Ishikawa (cell line): ENCODE data around the gene SLC25A28.

ENCODE experiments used
- CEBPB ChIP-seq: IDR thresholded peaks from 2 replicates; pipeline ENCODE4 v1.6.1; 2012
- CREB1 ChIP-seq: IDR thresholded peaks from 2 replicates; pipeline ENCODE4 v1.6.1; 2012; ENCODE audit warnings: low read depth
- MAX ChIP-seq: IDR thresholded peaks from 2 replicates; pipeline ENCODE4 v1.6.1; 2012
- RAD21 ChIP-seq: IDR thresholded peaks from 2 replicates; pipeline ENCODE4 v1.6.1; 2012; ENCODE audit warnings: low read depth
- REST ChIP-seq: IDR thresholded peaks from 2 replicates; pipeline ENCODE4 v1.6.1; 2012; ENCODE audit warnings: low read depth, mild to moderate bottlenecking
- TAF1 ChIP-seq: IDR thresholded peaks from 2 replicates; pipeline ENCODE4 v1.6.1; 2012; ENCODE audit warnings: low read depth, mild to moderate bottlenecking
- YY1 ChIP-seq: IDR thresholded peaks from 2 replicates; pipeline ENCODE4 v1.6.1; 2012; ENCODE audit warnings: low read depth

DNA sequence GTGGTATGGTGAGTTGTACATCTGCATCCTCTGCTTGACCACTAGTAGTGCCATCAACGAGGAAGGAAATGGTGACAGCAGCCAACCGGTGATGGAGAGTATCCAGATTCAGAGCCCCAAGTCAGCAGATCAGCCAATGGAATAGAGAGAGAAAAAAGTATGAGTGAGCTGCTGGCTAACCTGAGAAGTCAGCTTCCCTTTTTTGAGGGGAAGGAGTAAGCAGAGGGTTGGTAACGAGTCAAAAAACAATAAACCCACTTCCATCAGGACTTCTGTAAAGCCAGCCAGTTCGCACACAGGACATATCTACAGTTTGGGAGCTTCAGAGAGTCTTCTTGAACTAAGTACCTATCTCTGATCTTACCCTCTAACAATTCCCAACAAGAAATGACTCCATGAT is 8.9 kb downstream of the SLC25A28 start:
- TF ChIP-seq YY1 = no peak
- TF ChIP-seq RAD21 = no peak
- TF ChIP-seq REST = no peak
- no peak for TF ChIP-seq CREB1
- TF ChIP-seq CEBPB = no peak
- TF ChIP-seq MAX = no peak
- TF ChIP-seq TAF1 = no peak
